ENCODE data around the gene GNMT.

- TF ChIP-seq, protein P1, sequence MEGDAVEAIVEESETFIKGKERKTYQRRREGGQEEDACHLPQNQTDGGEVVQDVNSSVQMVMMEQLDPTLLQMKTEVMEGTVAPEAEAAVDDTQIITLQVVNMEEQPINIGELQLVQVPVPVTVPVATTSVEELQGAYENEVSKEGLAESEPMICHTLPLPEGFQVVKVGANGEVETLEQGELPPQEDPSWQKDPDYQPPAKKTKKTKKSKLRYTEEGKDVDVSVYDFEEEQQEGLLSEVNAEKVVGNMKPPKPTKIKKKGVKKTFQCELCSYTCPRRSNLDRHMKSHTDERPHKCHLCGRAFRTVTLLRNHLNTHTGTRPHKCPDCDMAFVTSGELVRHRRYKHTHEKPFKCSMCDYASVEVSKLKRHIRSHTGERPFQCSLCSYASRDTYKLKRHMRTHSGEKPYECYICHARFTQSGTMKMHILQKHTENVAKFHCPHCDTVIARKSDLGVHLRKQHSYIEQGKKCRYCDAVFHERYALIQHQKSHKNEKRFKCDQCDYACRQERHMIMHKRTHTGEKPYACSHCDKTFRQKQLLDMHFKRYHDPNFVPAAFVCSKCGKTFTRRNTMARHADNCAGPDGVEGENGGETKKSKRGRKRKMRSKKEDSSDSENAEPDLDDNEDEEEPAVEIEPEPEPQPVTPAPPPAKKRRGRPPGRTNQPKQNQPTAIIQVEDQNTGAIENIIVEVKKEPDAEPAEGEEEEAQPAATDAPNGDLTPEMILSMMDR (IDR thresholded peaks at IDR 0.05) = no peak
- TF ChIP-seq EZH2 (IDR thresholded peaks at IDR 0.05; ENCODE audit: borderline replicate concordance, insufficient read depth, low read depth, low read length, poor library complexity, severe bottlenecking) = no peak
Observed at GRCh38 chr6:42988486-42989020, 28.0 kb downstream of the GNMT start.
